ENCODE data around the gene LTB. TPM values are rescaled to one million over a fixed set of nuclear protein-coding genes. Genes with fewer than 3 reads are reported as not detected.

LTB gene
- total and polyA plus RNA-seq, 4 donors: 0.67 to 5.3 (median 1.5) TPM

GRCh38 chr6:31615748-31616147, 33.5 kb upstream of the LTB start:
- WGBS: 81% methylated on average over 7 of the region's 7 CpGs
- Histone ChIP-seq H3K27me3 (ENCODE audit: control insufficient read depth in 4 of 4, insufficient read depth in 4 of 4, low read length in 3 of 4) (no peaks in the 10 kb centered on the region), H3K36me3 (ENCODE audit: control insufficient read depth in 4 of 4, insufficient read depth in 3 of 4, low read depth in 1 of 4, low read length in 3 of 4) (no peaks in the 10 kb centered on the region), H3K27ac (ENCODE audit: low read depth in 1 of 2, low read length in 2 of 2) (peak overlapping the region; percentile 2 to 6), H3K4me1 (ENCODE audit: control insufficient read depth in 4 of 4, insufficient read depth in 4 of 4, low read length in 3 of 4) (peaks cover 3 to 16% (median 12%) of the 10 kb centered on the region in 4 donors), H3K4me3 (ENCODE audit: low read depth in 1 of 3, low read length in 3 of 3) (peak overlapping the region in 1 of 3 donors; percentile 11), H3K9me3 (ENCODE audit: control insufficient read depth in 4 of 4, low read length in 3 of 4) (no peaks in the 10 kb centered on the region), H3K9ac (ENCODE audit: low read depth in 1 of 2, low read length in 2 of 2) (no peak overlapping the region)
- DNase-seq (ENCODE audit: low spot score): no peak
- no peak for TF ChIP-seq REST (IDR thresholded peaks at IDR 0.05)
- TF ChIP-seq TAF1 (conservative IDR thresholded peaks at IDR 0.05): no peak
- no peak for TF ChIP-seq SP1 (IDR thresholded peaks at IDR 0.05)
- TF ChIP-seq HNF4G (IDR thresholded peaks at IDR 0.05): no peak
- TF ChIP-seq YY1 (IDR thresholded peaks at IDR 0.05): no peak
- no peak for TF ChIP-seq HNF4A (conservative IDR thresholded peaks at IDR 0.05)
- TF ChIP-seq CTCF (IDR thresholded peaks at IDR 0.05; ENCODE audit: low read depth, low read length, missing input control): no peak
- TF ChIP-seq ZBTB33 (IDR thresholded peaks at IDR 0.05): no peak
- TF ChIP-seq ATF3 (IDR thresholded peaks at IDR 0.05): no peak
- TF ChIP-seq EGR1 (IDR thresholded peaks at IDR 0.05; ENCODE audit: low read depth in 2 of 2): no peak
- no peak for TF ChIP-seq RXRA (IDR thresholded peaks at IDR 0.05)
- TF ChIP-seq NR2F2 (IDR thresholded peaks at IDR 0.05): no peak
- TF ChIP-seq RAD21 (IDR thresholded peaks at IDR 0.05): no peak

- Histone ChIP-seq H3K27me3 (ENCODE audit: control insufficient read depth in 4 of 4, insufficient read depth in 4 of 4, low read length in 3 of 4) (no peaks in the 10 kb centered on the region), H3K9me3 (ENCODE audit: control insufficient read depth in 4 of 4, low read length in 3 of 4) (no peaks in the 10 kb centered on the region), H3K36me3 (ENCODE audit: control insufficient read depth in 4 of 4, insufficient read depth in 3 of 4, low read depth in 1 of 4, low read length in 3 of 4) (no peaks in the 10 kb centered on the region), H3K4me3 (ENCODE audit: low read depth in 1 of 3, low read length in 3 of 3) (peak within 1 kb of the TSS in 1 of 3 donors; percentile 22), H3K9ac (ENCODE audit: low read depth in 1 of 2, low read length in 2 of 2) (no peak within 1 kb of the TSS), H3K27ac (ENCODE audit: low read depth in 1 of 2, low read length in 2 of 2) (peak within 1 kb of the TSS; percentile 2 to 6), H3K4me1 (ENCODE audit: control insufficient read depth in 4 of 4, insufficient read depth in 4 of 4, low read length in 3 of 4) (peaks cover 3 to 16% (median 12%) of the 10 kb centered on the region in 4 donors)
- 62% methylated on average over 6 of the region's 6 CpGs for WGBS
- no peak for DNase-seq (ENCODE audit: low spot score)
- no peak for TF ChIP-seq TAF1 (conservative IDR thresholded peaks at IDR 0.05)
- no peak for TF ChIP-seq FOXA1 (IDR thresholded peaks at IDR 0.05)
- TF ChIP-seq MAX (IDR thresholded peaks at IDR 0.05): peak; percentile 13
- TF ChIP-seq CTCF (IDR thresholded peaks at IDR 0.05; ENCODE audit: low read depth, low read length, missing input control): no peak
- TF ChIP-seq ATF3 (IDR thresholded peaks at IDR 0.05): no peak
- TF ChIP-seq EGR1 (IDR thresholded peaks at IDR 0.05; ENCODE audit: low read depth in 2 of 2): no peak
- peak in 1 of 2 donors; percentile 4 for TF ChIP-seq RAD21 (IDR thresholded peaks at IDR 0.05)
- no peak for TF ChIP-seq NR2F2 (IDR thresholded peaks at IDR 0.05)
- TF ChIP-seq SP1 (IDR thresholded peaks at IDR 0.05): peak; percentile 44
- no peak for TF ChIP-seq FOXA2 (IDR thresholded peaks at IDR 0.05)
These were observed 32.7 kb upstream of the LTB start, which contains the start of gene AIF1 for GRCh38 chr6:31614684-31615578. Gene AIF1 (plus strand): TSS chr6:31615234. CDS start chr6:31615330, 96 bp downstream.

Measured in liver (tissue), 9 donors.